Epithelial cell of esophagus (primary cell): Measurements from ENCODE around the gene RNF130.

ENCODE experiments used
- DNase-seq: peaks from one replicate; pipeline ENCODE4 v3.0.0; 2010; ENCODE audit warnings: low read depth
- H3K4me3 ChIP-seq: 2 replicates; pipeline ENCODE4 v1.5.1; 2011; ENCODE audit warnings: mild to moderate bottlenecking, low read length, control low read depth
- CTCF ChIP-seq: IDR thresholded peaks from 2 replicates; pipeline ENCODE4 v1.5.1; 2011; ENCODE audit warnings: low read depth, mild to moderate bottlenecking, low read length, control low read depth, inconsistent platforms; ENCODE audit not compliant: insufficient read depth; ENCODE audit errors: missing control alignments

The RNF130 gene

GRCh38 chr5:179923436-179923835 lies 148.1 kb downstream of the RNF130 start:
- DNase-seq: no peak
- TF ChIP-seq CTCF: no peak

GRCh38 chr5:179920175-179920574 lies 151.4 kb downstream of the RNF130 start:
- DNase-seq: no peak
- no peak for TF ChIP-seq CTCF
- H3K4me3 ChIP-seq: no peak overlapping the region

More at GRCh38 chr5:179923436-179923835, 148.1 kb downstream of the RNF130 start:
- H3K4me3 ChIP-seq: no peak overlapping the region

GRCh38 chr5:179919487-179920060 lies 152.0 kb downstream of the RNF130 start:
- no peak for DNase-seq
- TF ChIP-seq CTCF: no peak
- no peak overlapping the region for H3K4me3 ChIP-seq

- DNase-seq: no peak
- TF ChIP-seq CTCF: no peak
- H3K4me3 ChIP-seq: no peak overlapping the region
Observed at GRCh38 chr5:179918742-179919486, 152.6 kb downstream of the RNF130 start.

GRCh38 chr5:179916523-179916922 lies 155.0 kb downstream of the RNF130 start:
- no peak for DNase-seq
- TF ChIP-seq CTCF: no peak

GRCh38 chr5:179915406-179915935 lies 156.1 kb downstream of the RNF130 start:
- no peak for TF ChIP-seq CTCF
- no peak for DNase-seq
- H3K4me3 ChIP-seq: no peak overlapping the region

More at GRCh38 chr5:179916523-179916922, 155.0 kb downstream of the RNF130 start:
- H3K4me3 ChIP-seq: no peak overlapping the region
